ENCODE results near the gene IRGQ.
A peak's percentile ranks its signal among the peaks of the same experiment; 100 is the strongest.
"Not testable (repeated sequence)": the region's sequence is repeated elsewhere in the genome, so short reads cannot be mapped to it uniquely, and the experiment has no call there.

Gene IRGQ

GRCh38 chr19:43596842-43597461, 1.0 kb upstream of the IRGQ start:
- DNase-seq: no peak

- peak; percentile 45 for DNase-seq
Measured at GRCh38 chr19:43595605-43595998, 332 bp downstream of the IRGQ start.

- DNase-seq: peak; percentile 82
Measured at GRCh38 chr19:43594710-43595604, 977 bp downstream of the IRGQ start.

GRCh38 chr19:43594081-43594697, 1.7 kb downstream of the IRGQ start:
- no peak for DNase-seq

- DNase-seq: no peak
Measured at GRCh38 chr19:43592800-43593350, 3.1 kb downstream of the IRGQ start.

- no peak for DNase-seq
Measured at GRCh38 chr19:43591904-43592772, 3.8 kb downstream of the IRGQ start.

- DNase-seq: no peak
Measured at GRCh38 chr19:43589678-43590077, 6.3 kb downstream of the IRGQ start.

GRCh38 chr19:43589277-43589676, 6.7 kb downstream of the IRGQ start:
- DNase-seq: no peak

- DNase-seq: not testable (repeated sequence)
Measured at GRCh38 chr19:43587029-43587428, 8.9 kb downstream of the IRGQ start.

GRCh38 chr19:43586346-43586745, 9.6 kb downstream of the IRGQ start:
- DNase-seq: no peak

GRCh38 chr19:43584484-43584883, 11.4 kb downstream of the IRGQ start:
- no peak for DNase-seq

GRCh38 chr19:43582495-43582894, 13.4 kb downstream of the IRGQ start:
- no peak for DNase-seq

- DNase-seq: no peak
Measured at GRCh38 chr19:43581467-43581866, 14.5 kb downstream of the IRGQ start.

- DNase-seq: no peak
Measured at GRCh38 chr19:43578787-43579186, 17.1 kb downstream of the IRGQ start.

- no peak for DNase-seq
Measured at GRCh38 chr19:43575955-43576878, 19.7 kb downstream of the IRGQ start.

- peak; percentile 98 for DNase-seq
Measured at GRCh38 chr19:43575156-43575950, 20.6 kb downstream of the IRGQ start, which contains the start of the genes PINLYP and XRCC1. TSS of gene PINLYP (plus strand) at chr19:43575801. CDS start at chr19:43577192, 1,391 bp downstream. TSS of gene XRCC1 (minus strand) at chr19:43575527. CDS start at chr19:43575458, 69 bp downstream.

GRCh38 chr19:43574424-43575155, 21.3 kb downstream of the IRGQ start:
- no peak for DNase-seq

GRCh38 chr19:43572171-43572588, 23.8 kb downstream of the IRGQ start:
- no peak for DNase-seq

- no peak for DNase-seq
Measured at GRCh38 chr19:43570174-43570791, 25.7 kb downstream of the IRGQ start.
